Hematopoietic multipotent progenitor cell treated with erythropoietin and hydrocortisone succinate and interleukin-3 and kit ligand, for 8 days (in vitro differentiated cells): Measurements from ENCODE around the gene FADS3.

Experiments used
- DNase-seq: peaks from one replicate; pipeline ENCODE4 v3.0.0-alpha.2; 2015

The FADS3 gene

GRCh38 chr11:61912991-61913698 lies 21.8 kb upstream of the FADS3 start:
- DNase-seq = no peak

- DNase-seq = peak; percentile 15
Measured at GRCh38 chr11:61912530-61912898, 21.2 kb upstream of the FADS3 start.

- DNase-seq = no peak
Measured at GRCh38 chr11:61911701-61912529, 20.6 kb upstream of the FADS3 start.

GRCh38 chr11:61911128-61911700 lies 19.9 kb upstream of the FADS3 start:
- DNase-seq = no peak

- no peak for DNase-seq
Measured at GRCh38 chr11:61910187-61911127, 19.1 kb upstream of the FADS3 start.

DNA sequence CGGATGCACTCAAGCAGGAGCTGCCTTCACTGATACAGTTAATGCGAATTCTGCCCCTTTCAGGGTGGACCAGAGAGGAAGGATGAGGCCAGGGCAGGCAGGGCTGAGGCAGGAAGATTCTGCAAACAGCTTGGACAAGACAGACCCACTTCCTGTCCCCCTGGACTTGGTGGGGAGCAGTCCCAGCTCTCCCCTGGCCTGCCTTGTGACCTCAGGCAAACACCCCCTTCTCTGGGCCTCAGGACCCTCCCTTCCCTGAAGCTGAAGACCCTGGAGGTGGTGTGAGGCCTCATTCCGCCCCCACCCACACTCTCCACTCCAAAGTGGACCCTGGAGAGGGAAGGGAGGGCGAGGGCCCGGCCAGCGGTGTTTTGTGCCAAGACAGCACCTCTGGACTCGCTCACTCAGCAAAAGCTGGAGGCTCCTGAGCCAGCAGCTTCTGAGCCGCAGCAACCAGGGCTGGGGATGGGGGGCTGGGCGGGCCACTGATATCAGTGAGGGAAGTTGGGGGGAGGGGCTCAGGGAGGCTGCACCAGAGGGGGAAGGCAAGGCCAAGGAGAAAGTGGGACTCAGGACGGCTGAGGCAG lies 17.5 kb upstream of the FADS3 start:
- DNase-seq = no peak

DNA sequence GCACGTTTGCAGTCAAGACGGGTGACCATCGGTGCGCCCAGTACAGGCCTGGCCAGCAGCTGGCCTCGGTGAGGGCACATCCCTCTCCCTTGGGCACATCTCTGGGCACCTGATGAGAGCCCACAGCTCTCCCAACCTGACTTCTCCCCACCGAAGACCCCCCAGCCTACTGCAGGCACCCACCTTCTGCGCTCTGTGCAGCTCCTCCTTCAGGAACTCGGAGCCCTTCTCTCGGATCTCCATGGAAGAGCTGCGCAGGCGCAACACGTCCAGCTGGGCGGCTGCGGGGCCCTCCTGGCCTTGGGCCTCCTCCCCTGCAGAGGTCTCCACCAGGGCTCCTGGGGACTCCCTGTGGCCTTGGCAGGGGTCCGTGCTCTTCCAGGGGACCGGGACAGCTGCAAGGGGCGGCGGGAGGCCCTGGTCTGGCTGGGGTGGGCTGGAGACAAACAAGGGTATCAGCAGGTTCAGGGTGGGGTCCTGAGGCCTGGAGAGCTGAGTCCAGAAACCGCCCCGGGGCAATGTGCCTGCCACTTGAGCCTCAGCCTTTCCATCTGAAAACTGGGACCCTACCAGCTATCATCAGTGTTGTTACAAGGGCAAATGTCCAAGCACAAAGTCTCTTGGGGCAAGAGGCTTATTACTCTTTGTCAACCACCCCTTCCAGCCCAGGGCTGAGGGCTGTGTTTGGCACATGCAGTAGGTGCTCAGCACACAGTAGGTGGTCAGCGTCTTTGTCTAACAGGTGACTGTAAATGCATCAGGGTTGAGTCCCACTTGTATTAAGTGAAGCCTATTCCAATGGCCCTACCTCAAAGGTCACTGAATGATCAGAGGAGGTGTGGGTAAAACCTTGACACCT lies 16.8 kb upstream of the FADS3 start:
- DNase-seq = no peak

DNA sequence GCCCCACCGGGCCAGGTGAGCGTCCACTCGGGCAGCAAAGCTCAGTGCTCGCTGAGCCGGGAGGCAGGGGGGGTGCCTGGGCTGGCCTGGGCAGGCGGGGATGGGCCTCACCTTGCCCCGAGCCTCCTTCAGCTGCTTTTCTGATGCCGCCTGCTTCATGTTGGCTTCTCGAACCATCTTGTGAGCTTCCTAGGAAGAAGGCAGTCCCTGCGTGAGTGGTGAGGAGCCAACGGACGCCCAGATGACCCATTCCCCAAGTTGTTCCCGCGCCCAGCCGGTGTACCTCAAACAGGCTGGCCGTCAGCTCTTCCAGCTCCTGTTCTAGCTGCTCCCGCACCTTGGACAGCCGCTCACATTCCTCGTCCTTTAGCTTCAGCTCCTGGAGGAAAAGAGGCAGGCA lies 15.9 kb upstream of the FADS3 start:
- DNase-seq = no peak

DNA sequence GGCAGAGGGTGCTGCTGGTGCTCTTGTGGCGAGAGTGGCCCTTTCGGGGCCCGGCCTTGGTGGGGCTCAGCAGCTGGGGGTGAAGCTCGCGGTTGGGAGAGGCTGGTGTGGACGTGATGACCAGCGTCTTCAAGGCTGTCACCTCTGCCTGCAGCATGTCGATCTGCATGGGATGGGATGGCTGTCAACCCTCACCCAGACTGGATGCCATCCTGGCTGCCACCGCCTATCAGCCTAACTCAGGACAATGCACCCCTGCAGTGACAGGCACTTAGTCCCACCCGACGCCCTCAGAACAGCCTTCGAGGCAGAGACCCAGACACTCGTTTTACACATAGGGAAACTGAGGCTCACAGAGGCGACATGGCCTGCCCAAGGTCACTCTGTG lies 15.2 kb upstream of the FADS3 start:
- no peak for DNase-seq

DNA sequence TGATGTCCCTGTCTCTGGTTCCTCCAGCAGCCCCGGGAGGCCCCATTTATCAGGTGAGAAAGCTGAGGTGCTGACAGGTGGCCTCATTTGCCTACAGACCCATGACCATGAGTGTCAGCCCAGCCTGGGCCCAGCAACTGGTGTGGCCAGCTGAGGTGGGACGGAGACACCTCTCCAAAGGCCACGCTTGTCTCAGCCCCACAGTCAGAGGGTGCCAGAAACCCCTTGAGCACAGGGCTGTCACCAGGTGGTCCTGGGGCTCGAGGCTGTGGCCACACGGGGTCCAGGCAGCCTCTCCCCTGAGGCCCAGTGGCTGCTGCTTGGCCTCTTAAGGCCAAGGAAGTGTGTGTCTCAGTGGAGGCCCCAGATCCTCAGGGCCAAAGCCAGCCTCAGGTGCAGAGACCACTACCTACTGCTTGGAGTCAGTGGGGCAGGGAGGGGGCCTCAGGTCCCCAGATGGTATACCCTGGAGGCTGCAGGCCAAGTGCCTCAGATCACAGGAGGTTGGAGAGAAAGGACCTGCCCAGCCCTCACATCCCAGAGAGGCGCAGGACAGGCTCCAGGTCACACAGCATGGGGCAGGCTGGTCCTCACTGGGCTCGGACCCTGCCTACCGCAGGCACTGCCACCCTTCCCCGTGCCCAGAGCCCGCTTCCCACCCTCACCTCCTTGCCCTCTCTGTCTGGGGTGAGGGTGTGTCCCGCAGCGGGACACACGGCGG lies 14.6 kb upstream of the FADS3 start:
- no peak for DNase-seq

DNA sequence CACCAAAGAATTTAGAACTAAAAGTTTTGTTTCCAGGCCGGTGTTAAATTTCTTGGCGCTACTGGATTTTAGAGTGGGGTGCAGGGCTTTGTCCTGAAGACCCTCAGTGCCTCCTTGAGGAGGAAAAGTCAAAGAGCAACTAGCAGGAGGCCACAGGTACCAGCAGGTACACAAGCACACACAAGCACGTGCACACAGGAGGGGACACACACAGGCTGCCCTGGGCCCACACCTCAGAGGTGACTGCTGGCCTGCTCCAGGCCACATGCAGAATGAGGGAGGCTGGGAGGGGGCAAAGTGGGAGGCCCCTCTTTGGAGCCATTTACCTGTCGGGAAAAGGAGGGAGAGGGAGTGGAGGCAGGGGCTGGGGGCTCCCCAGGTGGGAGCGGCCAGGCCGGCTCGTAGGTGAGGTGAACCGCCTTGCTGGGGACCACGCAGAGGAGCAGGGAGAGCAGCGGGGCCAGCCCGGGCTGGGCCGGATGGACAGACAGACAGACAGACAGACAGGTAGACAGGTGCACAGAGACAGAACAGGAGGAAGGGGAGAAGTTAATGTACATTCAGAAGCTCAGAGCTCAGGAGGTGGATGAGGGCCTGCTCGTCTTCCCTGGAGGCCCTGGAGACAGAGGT lies 13.8 kb upstream of the FADS3 start:
- no peak for DNase-seq

- peak; percentile 24 for DNase-seq
Measured at GRCh38 chr11:61904539-61905048, 13.2 kb upstream of the FADS3 start.

GRCh38 chr11:61903845-61904244 lies 12.5 kb upstream of the FADS3 start:
- no peak for DNase-seq

DNA sequence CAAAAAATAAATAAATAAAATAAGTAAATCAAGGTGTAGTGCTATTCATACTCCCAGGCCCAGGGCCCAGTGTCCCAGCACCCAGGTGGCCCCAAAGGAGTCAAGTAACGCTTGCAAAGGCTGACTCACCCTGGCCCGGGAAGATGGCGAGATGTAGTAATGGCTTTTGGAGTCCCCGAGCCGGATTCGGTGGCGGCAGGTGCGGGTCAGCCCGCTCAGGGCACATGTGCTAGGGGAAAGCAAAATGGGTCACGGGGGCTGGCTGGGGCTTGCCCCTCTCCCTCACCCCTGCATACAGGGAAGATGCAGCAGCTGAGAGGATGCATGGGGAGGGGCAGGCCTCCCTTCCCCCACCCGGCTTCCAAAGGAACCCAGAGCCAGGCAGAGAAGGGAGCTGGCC lies 11.0 kb upstream of the FADS3 start:
- DNase-seq = no peak

- DNase-seq = peak; percentile 33
Measured at GRCh38 chr11:61901397-61901796, 10.1 kb upstream of the FADS3 start.

DNA sequence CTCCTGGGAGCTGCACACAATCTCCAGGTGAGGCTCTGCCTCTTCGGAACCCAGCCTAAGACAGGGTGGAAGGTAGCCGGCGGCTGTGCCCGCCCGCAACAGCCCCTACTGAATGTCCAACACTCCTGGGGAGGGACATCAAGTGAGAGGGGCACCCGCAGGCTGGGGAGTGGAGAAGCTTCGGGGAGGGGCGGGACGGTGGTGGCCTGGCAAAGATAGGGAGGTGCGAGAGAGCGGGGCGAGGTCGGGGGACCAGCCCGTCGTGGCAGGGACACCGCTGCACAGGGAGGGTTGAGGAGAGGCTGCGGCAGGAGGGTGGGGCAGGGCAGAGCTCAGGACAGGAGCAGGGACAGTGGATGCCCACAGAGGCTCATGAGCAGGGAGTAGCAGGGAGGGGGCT lies 8.9 kb upstream of the FADS3 start:
- DNase-seq = no peak

DNA sequence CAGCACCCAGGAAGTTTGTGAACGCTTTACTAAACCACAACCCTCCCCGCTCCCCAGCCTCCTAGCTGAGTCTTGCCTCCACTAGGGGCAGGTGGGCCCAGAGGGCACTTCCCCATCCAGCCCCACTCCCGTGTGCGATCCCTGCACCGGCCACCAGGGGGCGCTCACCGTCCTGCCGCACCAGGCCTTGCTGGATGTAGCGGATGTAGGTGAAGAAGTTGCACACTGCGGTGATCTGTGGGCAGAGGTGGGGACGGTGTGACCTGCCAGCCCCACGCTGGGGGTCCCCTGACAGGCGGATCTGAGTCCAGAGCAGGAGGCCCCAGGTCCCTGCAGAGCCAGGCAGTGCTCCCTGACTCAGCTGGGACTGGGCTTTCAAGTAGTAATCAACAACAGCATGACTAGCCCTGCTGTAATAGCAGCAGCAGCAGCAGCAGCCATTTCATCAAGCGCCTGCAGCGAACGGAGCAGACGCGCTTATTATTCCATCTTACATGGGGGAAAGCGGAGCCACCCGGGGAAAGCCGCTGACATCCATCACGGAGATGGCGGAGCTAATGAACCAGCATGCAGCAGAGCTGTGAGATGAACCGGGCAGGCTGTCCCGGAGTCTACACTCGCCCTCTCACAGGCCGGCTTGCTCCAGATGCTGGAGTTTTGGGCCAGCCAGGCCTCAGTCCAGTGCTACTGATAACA lies 7.9 kb upstream of the FADS3 start:
- DNase-seq = peak; percentile 82

DNA sequence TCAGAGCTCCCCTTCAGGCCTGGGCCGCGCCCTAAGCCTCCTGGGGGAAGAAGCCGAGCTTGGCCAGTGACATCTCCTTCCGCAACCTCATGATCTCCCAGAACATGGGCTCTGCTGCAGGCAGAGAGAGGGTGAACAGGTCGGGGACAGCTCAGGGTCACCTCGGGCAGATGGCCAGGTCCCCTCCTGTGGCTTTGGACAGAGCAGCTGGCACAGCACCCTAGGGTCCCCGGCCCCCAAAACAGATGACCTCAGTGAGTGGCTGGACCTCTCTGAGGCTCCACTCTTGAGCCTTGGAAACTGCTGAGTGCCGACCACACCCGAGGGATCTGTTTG lies 6.9 kb upstream of the FADS3 start:
- DNase-seq = no peak

- DNase-seq = peak; percentile 77
Measured at GRCh38 chr11:61897387-61898246, 6.3 kb upstream of the FADS3 start.
